ENCODE data around the gene PITPNM1. TPM values are rescaled to one million over a fixed set of nuclear protein-coding genes. Genes with fewer than 3 reads are reported as not detected.
A peak's percentile ranks its signal among the peaks of the same experiment; 100 is the strongest.

The PITPNM1 gene
- total and polyA plus RNA-seq, 2 of the 13 experiments (the other 11 are each of a cell fraction or from before 2014, with no cell fraction given) = 8.2 to 8.5 TPM

DNA sequence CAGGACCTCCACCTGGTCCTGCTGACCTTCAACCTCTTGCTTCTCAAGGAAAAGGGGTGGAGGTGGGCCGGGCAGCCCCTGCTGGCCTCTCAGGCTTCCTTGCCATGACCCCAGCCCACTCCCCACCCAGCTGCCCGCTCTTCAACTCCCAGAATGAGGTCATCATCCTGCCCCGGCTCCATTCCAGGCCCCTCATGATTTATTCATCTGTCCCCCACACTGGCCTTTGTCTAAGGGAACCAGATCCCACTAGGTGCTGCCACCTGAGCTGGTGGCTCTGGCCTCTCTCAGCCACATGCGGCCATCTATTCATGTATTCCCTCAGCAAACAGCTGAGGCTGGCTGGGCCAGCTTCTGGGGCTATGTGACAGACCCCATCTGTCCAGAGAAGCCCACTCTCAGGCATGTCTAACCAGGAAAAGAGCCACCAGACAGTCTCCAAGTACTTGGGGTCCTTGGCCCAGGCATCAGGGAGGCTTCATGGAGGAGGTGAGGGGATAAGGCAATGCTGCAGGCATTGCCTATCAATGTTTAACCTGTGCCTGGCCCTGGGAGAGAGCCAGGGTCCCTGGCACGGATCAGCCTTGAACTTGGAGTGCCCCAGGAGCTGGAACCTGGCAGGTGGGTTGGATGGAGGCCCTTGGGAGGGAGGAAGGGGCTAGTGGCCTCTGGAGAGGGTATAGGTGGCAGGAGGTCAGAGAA lies 20.3 kb upstream of the PITPNM1 start:
- Histone ChIP-seq H2AFZ (ENCODE audit: low read length) (no peak overlapping the region), H3K9me3 (ENCODE audit: low read length) (no peaks in the 10 kb centered on the region), H3K36me3 (replicated peaks in 1 of 2; ENCODE audit: control insufficient read depth in 1 of 2, insufficient read depth in 2 of 2, low read length in 2 of 2) (no peaks in the 10 kb centered on the region), H3K79me2 (ENCODE audit: insufficient read depth, low read length) (no peaks in the 10 kb centered on the region), H3K9ac (ENCODE audit: insufficient read depth, low read depth, low read length) (no peak overlapping the region), H3K4me1 (ENCODE audit: insufficient read depth, low read length) (no peaks in the 10 kb centered on the region), H4K20me1 (ENCODE audit: insufficient read depth, low read length) (no peaks in the 10 kb centered on the region), H3K27ac (ENCODE audit: extremely low read length, insufficient read depth, low read length) (no peak overlapping the region), H3K27me3 (ENCODE audit: control insufficient read depth in 1 of 2, insufficient read depth in 2 of 2, low read length in 2 of 2) (peaks cover 4 to 19% of the 10 kb centered on the region in 2 experiments; a peak in 4 of 5 replicates), H3K4me2 (ENCODE audit: low read depth, low read length) (no peak overlapping the region), H3K4me3 (replicated peaks in 1 of 3; ENCODE audit: insufficient read depth in 1 of 3, low read depth in 2 of 3, low read length in 3 of 3) (no peak overlapping the region)
- intact Hi-C loops (cut with micrococcal nuclease; ENCODE audit: unreplicated experiment) (loop anchor here (10.0 kb wide), 1 partner anchor 561 kb away; no protein-coding TSS in a partner anchor), in situ Hi-C loops (cut with HindIII; ENCODE audit: extremely low pct_ligation_motif_present, low pct_unique_long_range_greater_than_20kb) (no loop called here)
- TF ChIP-seq PHF20 (CRISPR knock-in tag; IDR thresholded peaks at IDR 0.05) (no peak), ZEB1 (IDR thresholded peaks at IDR 0.05; ENCODE audit: insufficient replicate concordance, low read depth) (no peak), ZNF879 (CRISPR knock-in tag; IDR thresholded peaks at IDR 0.05) (no peak), ZFP36 (IDR thresholded peaks at IDR 0.05; ENCODE audit: borderline replicate concordance, low read depth, low read length, partially characterized antibody) (peak; percentile 29), IRX3 (CRISPR knock-in tag; IDR thresholded peaks at IDR 0.05; ENCODE audit: borderline replicate concordance, low read depth) (no peak), ZNF34 (CRISPR knock-in tag; IDR thresholded peaks at IDR 0.05; ENCODE audit: borderline replicate concordance) (no peak), TOPORS (CRISPR knock-in tag; IDR thresholded peaks at IDR 0.05) (no peak), ETV6 (CRISPR knock-in tag; conservative IDR thresholded peaks at IDR 0.05) (no peak), SETDB1 (CRISPR knock-in tag; IDR thresholded peaks at IDR 0.05; ENCODE audit: borderline replicate concordance) (no peak), RELA (CRISPR knock-in tag; IDR thresholded peaks at IDR 0.05) (no peak), ATF7 (IDR thresholded peaks at IDR 0.05) (peak; percentile 29; the same call in 1 of the 2 replicates), ATF7 (CRISPR knock-in tag; IDR thresholded peaks at IDR 0.05) (no peak)
- TF ChIP-seq, protein P1, sequence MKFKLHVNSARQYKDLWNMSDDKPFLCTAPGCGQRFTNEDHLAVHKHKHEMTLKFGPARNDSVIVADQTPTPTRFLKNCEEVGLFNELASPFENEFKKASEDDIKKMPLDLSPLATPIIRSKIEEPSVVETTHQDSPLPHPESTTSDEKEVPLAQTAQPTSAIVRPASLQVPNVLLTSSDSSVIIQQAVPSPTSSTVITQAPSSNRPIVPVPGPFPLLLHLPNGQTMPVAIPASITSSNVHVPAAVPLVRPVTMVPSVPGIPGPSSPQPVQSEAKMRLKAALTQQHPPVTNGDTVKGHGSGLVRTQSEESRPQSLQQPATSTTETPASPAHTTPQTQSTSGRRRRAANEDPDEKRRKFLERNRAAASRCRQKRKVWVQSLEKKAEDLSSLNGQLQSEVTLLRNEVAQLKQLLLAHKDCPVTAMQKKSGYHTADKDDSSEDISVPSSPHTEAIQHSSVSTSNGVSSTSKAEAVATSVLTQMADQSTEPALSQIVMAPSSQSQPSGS (CRISPR knock-in tag; IDR thresholded peaks at IDR 0.05) = no peak
- TF ChIP-seq, protein P2, sequence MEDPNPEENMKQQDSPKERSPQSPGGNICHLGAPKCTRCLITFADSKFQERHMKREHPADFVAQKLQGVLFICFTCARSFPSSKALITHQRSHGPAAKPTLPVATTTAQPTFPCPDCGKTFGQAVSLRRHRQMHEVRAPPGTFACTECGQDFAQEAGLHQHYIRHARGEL (CRISPR knock-in tag; IDR thresholded peaks at IDR 0.05) = no peak
- TF ChIP-seq, protein P3, sequence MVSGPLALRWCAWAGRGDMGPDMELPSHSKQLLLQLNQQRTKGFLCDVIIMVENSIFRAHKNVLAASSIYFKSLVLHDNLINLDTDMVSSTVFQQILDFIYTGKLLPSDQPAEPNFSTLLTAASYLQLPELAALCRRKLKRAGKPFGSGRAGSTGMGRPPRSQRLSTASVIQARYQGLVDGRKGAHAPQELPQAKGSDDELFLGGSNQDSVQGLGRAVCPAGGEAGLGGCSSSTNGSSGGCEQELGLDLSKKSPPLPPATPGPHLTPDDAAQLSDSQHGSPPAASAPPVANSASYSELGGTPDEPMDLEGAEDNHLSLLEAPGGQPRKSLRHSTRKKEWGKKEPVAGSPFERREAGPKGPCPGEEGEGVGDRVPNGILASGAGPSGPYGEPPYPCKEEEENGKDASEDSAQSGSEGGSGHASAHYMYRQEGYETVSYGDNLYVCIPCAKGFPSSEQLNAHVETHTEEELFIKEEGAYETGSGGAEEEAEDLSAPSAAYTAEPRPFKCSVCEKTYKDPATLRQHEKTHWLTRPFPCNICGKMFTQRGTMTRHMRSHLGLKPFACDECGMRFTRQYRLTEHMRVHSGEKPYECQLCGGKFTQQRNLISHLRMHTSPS (CRISPR knock-in tag; IDR thresholded peaks at IDR 0.05; ENCODE audit: low read depth) = no peak
- TF ChIP-seq, protein P4, sequence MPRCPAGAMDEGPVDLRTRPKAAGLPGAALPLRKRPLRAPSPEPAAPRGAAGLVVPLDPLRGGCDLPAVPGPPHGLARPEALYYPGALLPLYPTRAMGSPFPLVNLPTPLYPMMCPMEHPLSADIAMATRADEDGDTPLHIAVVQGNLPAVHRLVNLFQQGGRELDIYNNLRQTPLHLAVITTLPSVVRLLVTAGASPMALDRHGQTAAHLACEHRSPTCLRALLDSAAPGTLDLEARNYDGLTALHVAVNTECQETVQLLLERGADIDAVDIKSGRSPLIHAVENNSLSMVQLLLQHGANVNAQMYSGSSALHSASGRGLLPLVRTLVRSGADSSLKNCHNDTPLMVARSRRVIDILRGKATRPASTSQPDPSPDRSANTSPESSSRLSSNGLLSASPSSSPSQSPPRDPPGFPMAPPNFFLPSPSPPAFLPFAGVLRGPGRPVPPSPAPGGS (CRISPR knock-in tag; IDR thresholded peaks at IDR 0.05) = no peak
- no peak for ATAC-seq
- no peak for DNase-seq (ENCODE audit: low spot score)
- no TSS peak for BruUV-seq (replicated peaks)
- 13% methylated on average over 5 of the region's 5 CpGs for WGBS (ENCODE audit: low lambda C conversion rate)
- no peak for FAIRE-seq
- POLR2A ChIA-PET = no interaction called here
- CTCF ChIA-PET (ENCODE audit: low intra/inter-chr PET ratio, low total read pairs) = no interaction called here

All from HepG2 (cell line).